WTC11 (cell line): ENCODE data around the gene KLHL25. TPM values are rescaled to one million over a fixed set of nuclear protein-coding genes. Genes with fewer than 3 reads are reported as not detected.

Experiments
- ATAC-seq: fragments of 200-7000 bp; cut with Tn5 transposase; 2 replicates; pipeline ENCODE4 v1.10.0; 2021; ENCODE audit warnings: mild to moderate bottlenecking, moderate library complexity
- CTCF ChIA-PET: fragments of 300-600 bp; sonication (Branson Sonifier 250); formaldehyde crosslinking; loops from one replicate; lab custom pipeline; 2021; ENCODE audit warnings: antibody characterized with exemption; lab: Charles Lee
- POLR2A ChIA-PET: fragments of 350-600 bp; sonication (Branson Sonifier 250); formaldehyde crosslinking; loops from one replicate; lab custom pipeline; 2021; ENCODE audit warnings: antibody characterized with exemption; lab: Charles Lee
- DNase-seq: peaks from one replicate; pipeline ENCODE4 v3.0.0; 2021; ENCODE audit warnings: low spot score
- H3K27ac Mint-ChIP-seq: 2 replicates; pipeline ENCODE4 v1.8.0; 2021; ENCODE audit warnings: mixed read lengths
- H3K27me3 Mint-ChIP-seq: 2 replicates; pipeline ENCODE4 v1.8.0; 2021; ENCODE audit warnings: low read depth, mild to moderate bottlenecking, moderate library complexity, mixed read lengths
- H3K36me3 Mint-ChIP-seq: 2 replicates; pipeline ENCODE4 v1.8.0; 2021; ENCODE audit warnings: mixed read lengths
- H3K4me1 Mint-ChIP-seq: 2 replicates; pipeline ENCODE4 v1.8.0; 2022; ENCODE audit warnings: mixed read lengths
- H3K4me3 Mint-ChIP-seq: 2 replicates; pipeline ENCODE4 v1.8.0; 2021; ENCODE audit warnings: mild to moderate bottlenecking, moderate library complexity, mixed read lengths
- H3K9me3 Mint-ChIP-seq: 2 replicates; pipeline ENCODE4 v1.8.0; 2021; ENCODE audit warnings: mixed read lengths
- AFF4 ChIP-seq: sonication (generic); formaldehyde crosslinking; IDR thresholded peaks from 2 replicates; pipeline ENCODE4 v1.8.1; 2023; ENCODE audit warnings: mild to moderate bottlenecking, missing genetic modification reagents, borderline replicate concordance
- ATF1 ChIP-seq: sonication (generic); formaldehyde crosslinking; IDR thresholded peaks from 2 replicates; pipeline ENCODE4 v1.8.1; 2023; ENCODE audit warnings: mild to moderate bottlenecking, moderate library complexity, missing genetic modification reagents
- ATF2 ChIP-seq: sonication (generic); formaldehyde crosslinking; IDR thresholded peaks from 2 replicates; pipeline ENCODE4 v1.8.1; 2022; ENCODE audit warnings: low read depth, missing genetic modification reagents, borderline replicate concordance
- E2F4 ChIP-seq: sonication (generic); formaldehyde crosslinking; IDR thresholded peaks from 2 replicates; pipeline ENCODE4 v1.8.1; 2022; ENCODE audit warnings: low read depth, mild to moderate bottlenecking, moderate library complexity, missing genetic modification reagents, borderline replicate concordance
- FOXP1 ChIP-seq: sonication (generic); formaldehyde crosslinking; IDR thresholded peaks from 2 replicates; pipeline ENCODE4 v1.8.0; 2022; ENCODE audit warnings: missing genetic modification reagents, mild to moderate bottlenecking, moderate library complexity, borderline replicate concordance
- HMGA2 ChIP-seq: fragments of 250-450 bp; sonication (Bioruptor Pico); IDR thresholded peaks from 2 replicates; pipeline ENCODE4 v1.4.0; 2021; ENCODE audit warnings: mild to moderate bottlenecking, moderate library complexity
- MXD4 ChIP-seq: fragments of 250-450 bp; sonication (Bioruptor Pico); IDR thresholded peaks from 2 replicates; pipeline ENCODE4 v1.8.0; 2021; ENCODE audit warnings: mild to moderate bottlenecking, moderate library complexity, borderline replicate concordance
- NFATC4 ChIP-seq: fragments of 250-450 bp; sonication (Bioruptor Pico); IDR thresholded peaks from 2 replicates; pipeline ENCODE4 v1.9.0; 2021; ENCODE audit warnings: mild to moderate bottlenecking
- NR1H2 ChIP-seq: sonication (generic); formaldehyde crosslinking; IDR thresholded peaks from 2 replicates; pipeline ENCODE4 v1.9.0; 2021; ENCODE audit warnings: mild to moderate bottlenecking, moderate library complexity, missing genetic modification reagents
- NR2C2 ChIP-seq: sonication (generic); formaldehyde crosslinking; IDR thresholded peaks from 2 replicates; pipeline ENCODE4 v1.8.0; 2022; ENCODE audit warnings: mild to moderate bottlenecking, missing genetic modification reagents
- NR3C1 ChIP-seq: sonication (generic); formaldehyde crosslinking; conservative IDR thresholded peaks from 2 replicates; pipeline ENCODE4 v1.8.1; 2023; ENCODE audit warnings: low read depth, mild to moderate bottlenecking, missing genetic modification reagents
- TCF7 ChIP-seq: sonication (generic); formaldehyde crosslinking; IDR thresholded peaks from 2 replicates; pipeline ENCODE4 v1.8.0; 2022; ENCODE audit warnings: mild to moderate bottlenecking, low read depth, missing genetic modification reagents, moderate library complexity
- ZNF138 ChIP-seq: sonication (generic); formaldehyde crosslinking; conservative IDR thresholded peaks from 2 replicates; pipeline ENCODE4 v1.8.1; 2022; ENCODE audit warnings: mild to moderate bottlenecking, moderate library complexity, missing genetic modification reagents
- ZNF396 ChIP-seq: fragments of 250-450 bp; sonication (Bioruptor Pico); IDR thresholded peaks from 2 replicates; pipeline ENCODE4 v1.8.0; 2021; ENCODE audit warnings: mild to moderate bottlenecking, moderate library complexity, borderline replicate concordance
- ZSCAN18 ChIP-seq: fragments of 250-450 bp; sonication (Bioruptor Pico); IDR thresholded peaks from 2 replicates; pipeline ENCODE4 v2.1.2; 2022; ENCODE audit warnings: mild to moderate bottlenecking, moderate library complexity
- total RNA-seq: library from RNA; stranded (reverse); gene quantifications from 3 replicates; pipeline ENCODE4 v1.2.3, GENCODE V29; 2021
- TF ChIP-seq, protein P1 (sequence below): sonication (generic); formaldehyde crosslinking; IDR thresholded peaks from 2 replicates; pipeline ENCODE4 v1.8.1; 2022; ENCODE audit warnings: mild to moderate bottlenecking, missing genetic modification reagents, moderate library complexity, borderline replicate concordance
- TF ChIP-seq, protein P2 (sequence below): sonication (generic); formaldehyde crosslinking; IDR thresholded peaks from 2 replicates; pipeline ENCODE4 v1.8.1; 2023; ENCODE audit warnings: mild to moderate bottlenecking, missing genetic modification reagents

KLHL25 gene
- total RNA-seq, 1 experiment from 2014 or later, result 14.1 TPM

GRCh38 chr15:85769182-85769900 is 25.4 kb downstream of the KLHL25 start (continued):
- TF ChIP-seq NFATC4 (no peak), NR3C1 (CRISPR knock-in tag) (no peak), NR1H2 (CRISPR knock-in tag) (no peak), E2F4 (CRISPR knock-in tag) (no peak), ZSCAN18 (CRISPR knock-in tag) (no peak)
- TF ChIP-seq, protein P1, sequence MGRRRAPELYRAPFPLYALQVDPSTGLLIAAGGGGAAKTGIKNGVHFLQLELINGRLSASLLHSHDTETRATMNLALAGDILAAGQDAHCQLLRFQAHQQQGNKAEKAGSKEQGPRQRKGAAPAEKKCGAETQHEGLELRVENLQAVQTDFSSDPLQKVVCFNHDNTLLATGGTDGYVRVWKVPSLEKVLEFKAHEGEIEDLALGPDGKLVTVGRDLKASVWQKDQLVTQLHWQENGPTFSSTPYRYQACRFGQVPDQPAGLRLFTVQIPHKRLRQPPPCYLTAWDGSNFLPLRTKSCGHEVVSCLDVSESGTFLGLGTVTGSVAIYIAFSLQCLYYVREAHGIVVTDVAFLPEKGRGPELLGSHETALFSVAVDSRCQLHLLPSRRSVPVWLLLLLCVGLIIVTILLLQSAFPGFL, result no peak

DNA sequence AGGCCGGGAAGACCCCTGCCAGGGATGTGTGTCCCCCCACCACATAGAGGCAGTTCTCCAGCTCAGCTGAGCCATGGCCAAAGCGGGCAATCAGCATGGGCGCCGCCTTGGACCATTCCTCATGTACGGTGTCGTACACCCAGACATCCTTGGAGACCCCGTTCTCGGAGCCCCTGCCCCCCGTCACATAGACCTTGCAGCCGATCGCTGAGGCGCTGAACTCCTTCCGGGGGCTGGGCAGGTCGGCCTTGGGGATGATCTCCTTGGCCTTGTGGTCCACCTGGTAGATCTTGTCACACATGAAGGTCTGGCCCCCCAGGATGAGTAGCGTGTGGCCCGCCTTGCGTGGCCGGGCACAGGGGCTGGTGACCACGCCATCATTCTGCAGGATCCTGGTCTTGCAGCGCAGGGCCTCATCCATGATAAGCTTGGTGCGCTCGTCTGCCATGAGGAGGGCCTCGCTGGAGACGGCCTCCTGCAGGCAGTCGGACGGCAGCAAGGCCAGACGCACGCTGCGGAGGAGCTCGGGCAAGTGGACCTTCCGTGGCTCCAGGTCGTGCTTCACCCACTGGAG is 26.0 kb downstream of the KLHL25 start:
- Mint-ChIP-seq H3K4me3 (no peak overlapping the region), H3K27ac (no peak overlapping the region), H3K27me3 (no peaks in the 10 kb centered on the region), H3K9me3 (no peaks in the 10 kb centered on the region), H3K36me3 (peaks cover 15% of the 10 kb centered on the region; the same call in 1 of the 2 replicates), H3K4me1 (peaks cover 35% of the 10 kb centered on the region)
- ChIA-PET POLR2A (no interaction called here), CTCF (interaction anchor here (1.3 kb wide), 1 partner anchor 10 kb away, joined by 4 read pairs; no protein-coding TSS in a partner anchor)
- no peak for TF ChIP-seq ATF1
- no peak for TF ChIP-seq MXD4 (CRISPR knock-in tag)
- TF ChIP-seq ZNF138 (CRISPR knock-in tag), result no peak
- no peak for TF ChIP-seq ZNF396 (CRISPR knock-in tag)
- TF ChIP-seq HMGA2 (CRISPR knock-in tag), result no peak
- no peak for TF ChIP-seq AFF4 (CRISPR knock-in tag)
- DNase-seq (no peak), ATAC-seq (no peak)

- ATAC-seq (no peak), DNase-seq (no peak)
- ChIA-PET POLR2A (no interaction called here), CTCF (interaction anchor here (1.3 kb wide), 1 partner anchor 10 kb away, joined by 4 read pairs; no protein-coding TSS in a partner anchor)
- Mint-ChIP-seq H3K4me3 (no peak overlapping the region), H3K36me3 (peaks cover 15% of the 10 kb centered on the region; the same call in 1 of the 2 replicates), H3K27me3 (no peaks in the 10 kb centered on the region), H3K4me1 (peaks cover 34% of the 10 kb centered on the region), H3K27ac (no peak overlapping the region), H3K9me3 (no peaks in the 10 kb centered on the region)
- TF ChIP-seq, protein P2, sequence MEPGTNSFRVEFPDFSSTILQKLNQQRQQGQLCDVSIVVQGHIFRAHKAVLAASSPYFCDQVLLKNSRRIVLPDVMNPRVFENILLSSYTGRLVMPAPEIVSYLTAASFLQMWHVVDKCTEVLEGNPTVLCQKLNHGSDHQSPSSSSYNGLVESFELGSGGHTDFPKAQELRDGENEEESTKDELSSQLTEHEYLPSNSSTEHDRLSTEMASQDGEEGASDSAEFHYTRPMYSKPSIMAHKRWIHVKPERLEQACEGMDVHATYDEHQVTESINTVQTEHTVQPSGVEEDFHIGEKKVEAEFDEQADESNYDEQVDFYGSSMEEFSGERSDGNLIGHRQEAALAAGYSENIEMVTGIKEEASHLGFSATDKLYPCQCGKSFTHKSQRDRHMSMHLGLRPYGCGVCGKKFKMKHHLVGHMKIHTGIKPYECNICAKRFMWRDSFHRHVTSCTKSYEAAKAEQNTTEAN (CRISPR knock-in tag), result no peak
- TF ChIP-seq ATF2 (CRISPR knock-in tag) (no peak), NFATC4 (no peak), MXD4 (CRISPR knock-in tag) (no peak), FOXP1 (CRISPR knock-in tag) (0 out of 2 replicates have a peak, but pooled peaks have one; percentile 26), TCF7 (CRISPR knock-in tag) (0 out of 2 replicates have a peak, but pooled peaks have one; percentile 28), NR2C2 (no peak)
Observed at GRCh38 chr15:85767785-85768529, 26.8 kb downstream of the KLHL25 start.
